Erythroblast (primary cell): ENCODE results near the gene ITGA11.

Experiments used
- GATA1 ChIP-seq: IDR thresholded peaks from 2 replicates; pipeline ENCODE4 v1.6.1; 2011; ENCODE audit warnings: low read depth, mild to moderate bottlenecking, control low read depth, low read length, moderate library complexity
- POLR2A ChIP-seq: IDR thresholded peaks from 2 replicates; pipeline ENCODE4 v1.6.1; 2011; ENCODE audit warnings: mild to moderate bottlenecking, low read length

DNA sequence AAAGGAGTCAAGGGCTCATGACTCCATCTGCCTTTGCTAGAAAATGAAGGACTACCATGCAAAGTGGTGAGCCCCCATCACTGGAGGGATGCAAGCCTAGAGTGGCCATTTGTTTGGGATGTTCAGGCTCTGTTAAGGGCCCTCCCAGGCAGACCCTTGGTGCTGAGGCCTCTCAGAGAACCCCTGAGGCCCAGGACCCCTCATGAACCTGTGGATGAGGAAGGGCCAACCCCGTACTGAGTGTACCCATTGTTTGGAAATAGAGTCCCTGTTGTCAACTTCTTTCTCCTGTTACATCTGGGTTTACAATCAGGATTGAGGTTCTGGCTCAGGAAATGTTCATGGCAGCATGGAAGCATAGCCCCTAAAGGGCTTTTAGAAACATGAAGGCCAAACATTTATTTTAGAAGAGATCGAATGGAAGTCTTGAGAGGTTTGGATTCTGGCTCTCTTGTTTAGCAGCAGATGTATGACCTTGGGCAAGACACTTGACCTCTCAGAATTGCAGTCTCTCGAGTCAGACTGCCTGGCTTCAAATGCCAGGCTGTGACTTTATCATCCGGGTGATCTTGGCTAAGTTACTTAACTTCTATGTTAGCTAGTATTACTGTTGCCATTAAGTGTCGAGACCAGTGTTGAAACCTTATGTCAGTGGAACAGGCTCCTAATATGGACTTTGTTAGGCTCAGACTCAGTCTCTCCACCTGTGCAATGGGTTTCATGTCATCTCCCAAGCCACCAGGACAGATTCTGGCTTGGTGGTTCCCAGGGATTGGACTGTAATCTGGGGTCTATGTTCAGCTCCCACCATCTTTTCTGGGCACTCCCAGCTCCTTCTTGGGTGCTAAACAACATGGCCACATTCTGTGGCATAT, 12.4 kb downstream of the ITGA11 start:
- TF ChIP-seq POLR2A = no peak
- TF ChIP-seq GATA1 = no peak
